ENCODE data around the gene SPOPL. TPM values are rescaled to one million over a fixed set of nuclear protein-coding genes. Genes with fewer than 3 reads are reported as not detected.

The SPOPL gene
- total RNA-seq, 2 experiments from 2014 or later: 15.2 to 15.3 TPM

DNA sequence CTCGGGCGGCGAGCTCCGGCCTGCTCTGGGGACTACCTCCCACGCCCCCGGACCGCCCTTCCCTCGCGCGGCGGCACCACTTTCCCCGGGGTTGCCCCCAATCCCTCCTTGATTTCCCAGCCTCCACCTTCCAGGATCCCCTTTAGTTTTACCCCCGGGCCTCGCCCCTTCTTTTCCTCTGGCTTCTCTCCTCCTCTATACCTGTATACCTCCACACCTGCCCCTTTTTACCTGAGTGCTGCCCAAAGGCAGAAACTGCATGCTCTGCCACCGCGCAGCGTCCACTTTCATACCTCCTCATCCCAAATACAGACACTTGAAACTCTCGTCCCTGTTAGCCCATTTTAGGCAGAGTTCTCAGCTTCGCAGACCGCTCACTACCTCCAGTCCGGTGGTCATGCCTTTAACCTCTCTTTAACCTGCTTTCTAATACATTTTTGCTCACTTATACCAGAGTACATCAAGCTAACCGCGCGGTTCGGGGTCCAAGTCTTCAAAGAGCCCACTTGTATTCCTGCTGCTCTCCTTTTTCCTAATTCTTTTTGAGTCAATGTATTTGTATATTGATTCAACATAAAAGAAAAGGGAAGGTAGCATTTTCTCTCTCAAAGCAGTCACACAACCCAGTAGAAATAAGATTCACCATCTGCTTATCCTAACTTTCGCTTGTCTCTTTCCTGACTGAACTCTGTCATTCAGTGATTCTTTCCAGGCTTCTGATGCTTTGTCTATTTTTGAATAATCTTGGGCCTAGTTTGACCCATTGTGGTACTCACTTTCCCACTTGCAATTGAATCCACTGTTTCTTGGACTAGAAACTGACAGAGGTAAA, 901 bp downstream of the SPOPL start:
- Mint-ChIP-seq H3K27ac (peak overlapping the region; percentile 98), H3K27me3 (no peaks in the 10 kb centered on the region), H3K36me3 (peaks cover 9% of the 10 kb centered on the region), H3K9me3 (ENCODE audit: low read depth) (no peaks in the 10 kb centered on the region), H3K4me1 (peaks cover 28% of the 10 kb centered on the region), H3K4me3 (peak overlapping the region; percentile 97)
- CTCF ChIA-PET: interaction anchor here (1.1 kb wide), 1 partner anchor 12 kb away, joined by 4 read pairs; no protein-coding TSS in a partner anchor
- ATAC-seq (peak; percentile 3), DNase-seq (no peak)

DNA sequence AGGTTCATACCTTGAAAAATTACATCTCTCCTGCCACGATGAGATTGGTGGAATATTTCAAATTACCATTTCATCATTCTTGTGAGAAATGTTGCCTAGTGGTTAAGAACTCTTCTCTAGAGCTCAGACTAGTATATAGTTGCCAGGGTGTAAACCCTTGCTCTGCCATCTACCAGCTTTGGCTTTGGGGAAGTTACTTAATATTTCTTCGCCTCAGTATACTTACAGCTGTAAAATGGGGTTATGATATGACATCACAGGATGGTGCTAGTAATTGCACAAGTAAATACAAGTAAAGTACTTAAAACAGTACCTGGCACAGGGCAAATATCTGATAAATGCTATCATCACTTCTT, 1.5 kb downstream of the SPOPL start:
- H3K4me3 Mint-ChIP-seq: peak overlapping the region; percentile 97
- H3K36me3 Mint-ChIP-seq: peaks cover 9% of the 10 kb centered on the region
- H3K4me1 Mint-ChIP-seq: peaks cover 28% of the 10 kb centered on the region
- no peaks in the 10 kb centered on the region for H3K27me3 Mint-ChIP-seq
- H3K27ac Mint-ChIP-seq: peak overlapping the region; percentile 98
- DNase-seq: no peak
- CTCF ChIA-PET: interaction anchor here (1.1 kb wide), 1 partner anchor 11 kb away, joined by 4 read pairs; no protein-coding TSS in a partner anchor
- peak; percentile 21 for ATAC-seq
- H3K9me3 Mint-ChIP-seq (ENCODE audit: low read depth): no peaks in the 10 kb centered on the region

DNA sequence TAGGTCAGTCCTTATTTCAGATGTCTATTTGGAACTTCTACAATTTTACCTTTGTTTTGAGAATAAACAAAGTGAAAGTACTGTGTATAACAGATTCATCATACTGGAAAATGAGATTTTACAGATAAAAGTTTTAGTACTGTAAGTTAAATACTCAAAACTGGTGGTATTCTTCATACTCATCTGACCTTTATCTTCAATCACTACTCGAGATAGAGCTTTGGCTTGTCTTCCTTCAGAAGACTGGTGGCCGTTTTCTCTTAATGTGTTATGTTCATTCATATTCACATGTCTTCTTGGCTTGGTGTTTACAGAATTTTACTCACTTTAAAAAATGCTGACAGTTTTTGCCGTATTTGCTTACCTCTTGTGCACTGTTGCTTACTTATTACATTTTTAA, 2.1 kb downstream of the SPOPL start:
- Mint-ChIP-seq H3K4me3 (peak overlapping the region; percentile 97), H3K27ac (peak overlapping the region; percentile 25), H3K9me3 (ENCODE audit: low read depth) (no peaks in the 10 kb centered on the region), H3K27me3 (no peaks in the 10 kb centered on the region), H3K36me3 (peaks cover 9% of the 10 kb centered on the region), H3K4me1 (peaks cover 28% of the 10 kb centered on the region)
- DNase-seq (no peak), ATAC-seq (no peak)
- CTCF ChIA-PET: interaction anchor here (1.1 kb wide), 1 partner anchor 11 kb away, joined by 4 read pairs; no protein-coding TSS in a partner anchor

DNA sequence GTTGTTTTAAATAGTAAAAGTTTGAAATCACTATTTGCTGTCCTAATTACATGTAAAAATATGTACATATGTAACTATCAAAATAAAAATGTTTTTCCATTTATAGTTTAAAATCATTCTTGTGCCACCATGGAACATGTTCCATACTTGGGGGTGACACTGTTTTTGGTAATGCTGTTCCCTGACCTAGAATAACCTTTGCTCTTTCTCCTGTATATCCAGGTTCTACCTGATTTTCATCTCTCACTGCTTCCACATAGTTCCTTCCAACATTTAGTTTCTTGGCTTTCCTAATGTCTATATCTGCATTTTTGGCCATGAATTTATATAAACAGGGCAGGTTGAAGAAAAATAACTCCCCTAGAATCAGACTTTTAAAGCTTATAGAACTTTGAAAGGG, 2.5 kb downstream of the SPOPL start:
- CTCF ChIA-PET: no interaction called here
- Mint-ChIP-seq H3K4me1 (peaks cover 28% of the 10 kb centered on the region), H3K27ac (no peak overlapping the region), H3K27me3 (no peaks in the 10 kb centered on the region), H3K36me3 (peaks cover 9% of the 10 kb centered on the region), H3K4me3 (peak overlapping the region; percentile 97), H3K9me3 (ENCODE audit: low read depth) (no peaks in the 10 kb centered on the region)
- no peak for DNase-seq
- ATAC-seq: no peak

DNA sequence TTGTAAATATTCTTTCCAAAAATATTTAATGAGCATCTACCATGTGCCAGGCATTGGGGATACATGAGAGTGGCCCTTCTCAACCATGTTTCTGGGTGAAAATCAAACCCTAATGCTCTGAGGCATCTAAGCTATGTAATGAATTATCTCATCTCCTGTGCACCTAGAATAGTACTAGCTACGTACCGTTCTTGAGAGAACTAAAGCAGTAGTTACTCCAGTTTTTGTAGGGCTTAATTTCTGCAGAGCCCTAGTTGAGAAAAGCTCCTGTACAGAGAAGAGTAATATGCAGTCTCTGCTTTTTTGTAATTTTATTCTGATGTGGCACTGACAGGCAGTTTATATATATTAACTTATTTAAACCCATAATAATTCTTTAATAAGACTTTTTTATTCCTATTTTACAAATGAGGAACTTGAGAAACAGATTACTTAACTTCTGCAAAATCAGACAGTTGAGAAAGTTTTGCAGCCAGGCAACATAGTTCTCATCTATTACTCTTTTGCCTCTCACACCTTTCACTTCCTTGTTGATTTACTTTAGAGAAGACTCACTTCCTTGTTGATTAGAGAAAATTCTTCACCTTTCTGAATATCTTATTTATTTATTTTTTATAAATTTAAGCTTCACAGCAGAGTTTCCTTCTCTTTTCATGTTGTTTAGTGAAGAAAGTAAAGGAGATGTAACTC, 3.1 kb downstream of the SPOPL start:
- H3K27ac Mint-ChIP-seq: no peak overlapping the region
- ATAC-seq (no peak), DNase-seq (no peak)
- no peak overlapping the region for H3K4me3 Mint-ChIP-seq
- peaks cover 28% of the 10 kb centered on the region for H3K4me1 Mint-ChIP-seq
- CTCF ChIA-PET: no interaction called here
- H3K36me3 Mint-ChIP-seq: peaks cover 11% of the 10 kb centered on the region
- H3K9me3 Mint-ChIP-seq (ENCODE audit: low read depth): no peaks in the 10 kb centered on the region
- H3K27me3 Mint-ChIP-seq: no peaks in the 10 kb centered on the region

DNA sequence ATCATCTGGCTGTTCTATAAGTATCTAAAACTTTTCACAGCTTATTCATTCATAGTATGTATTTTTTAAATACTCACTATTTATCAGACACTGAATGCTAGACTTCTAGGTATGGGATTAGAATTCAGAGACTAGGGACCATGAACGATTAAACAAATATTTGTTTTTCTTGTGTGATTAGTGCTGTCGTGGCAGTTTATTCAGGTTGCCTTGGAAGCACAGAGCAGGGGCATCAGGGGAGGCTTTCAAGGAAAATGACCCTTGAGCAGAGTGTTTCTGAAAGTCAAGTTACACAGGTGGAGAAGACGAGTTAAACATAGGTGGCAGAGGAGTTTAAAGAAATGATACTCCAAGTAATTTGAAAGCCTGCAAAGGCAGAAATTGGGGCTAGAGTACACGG, 5.7 kb downstream of the SPOPL start:
- Mint-ChIP-seq H3K27ac (no peak overlapping the region), H3K4me1 (peaks cover 22% of the 10 kb centered on the region), H3K27me3 (no peaks in the 10 kb centered on the region), H3K36me3 (peaks cover 19% of the 10 kb centered on the region), H3K9me3 (ENCODE audit: low read depth) (no peaks in the 10 kb centered on the region), H3K4me3 (no peak overlapping the region)
- ATAC-seq (no peak), DNase-seq (no peak)
- CTCF ChIA-PET: no interaction called here

DNA sequence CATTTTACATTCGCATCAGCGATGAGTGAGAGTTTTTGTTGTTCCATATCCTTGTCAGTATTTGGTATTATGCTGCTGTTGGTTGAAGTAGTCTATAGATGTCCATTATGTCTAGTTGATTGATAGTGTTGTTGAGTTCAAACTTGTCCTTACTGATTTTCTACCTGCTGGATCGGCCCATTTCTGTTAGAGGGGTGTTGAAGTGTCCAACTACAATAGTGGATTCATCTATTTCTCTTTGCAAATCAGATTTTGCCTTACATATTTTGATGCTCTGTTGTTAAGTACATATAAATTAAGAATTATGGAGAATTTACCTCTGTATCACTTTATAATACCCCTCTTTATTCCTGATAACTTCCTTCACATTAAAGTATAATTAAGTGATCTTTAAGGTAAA, 8.7 kb downstream of the SPOPL start:
- H3K27ac Mint-ChIP-seq: no peak overlapping the region
- DNase-seq (no peak), ATAC-seq (no peak)
- H3K4me3 Mint-ChIP-seq: no peak overlapping the region
- CTCF ChIA-PET: no interaction called here
- no peaks in the 10 kb centered on the region for H3K27me3 Mint-ChIP-seq
- H3K36me3 Mint-ChIP-seq: peaks cover 21% of the 10 kb centered on the region
- H3K9me3 Mint-ChIP-seq (ENCODE audit: low read depth): peaks cover 2% of the 10 kb centered on the region
- peaks cover 7% of the 10 kb centered on the region for H3K4me1 Mint-ChIP-seq

GRCh38 chr2:138512672-138513071, 11.1 kb downstream of the SPOPL start:
- no peak overlapping the region for H3K4me3 Mint-ChIP-seq
- DNase-seq (no peak), ATAC-seq (no peak)
- CTCF ChIA-PET: no interaction called here
- H3K27me3 Mint-ChIP-seq: no peaks in the 10 kb centered on the region
- peaks cover 20% of the 10 kb centered on the region for H3K36me3 Mint-ChIP-seq
- peaks cover 4% of the 10 kb centered on the region for H3K9me3 Mint-ChIP-seq (ENCODE audit: low read depth)
- peaks cover 12% of the 10 kb centered on the region for H3K4me1 Mint-ChIP-seq
- no peak overlapping the region for H3K27ac Mint-ChIP-seq

DNA sequence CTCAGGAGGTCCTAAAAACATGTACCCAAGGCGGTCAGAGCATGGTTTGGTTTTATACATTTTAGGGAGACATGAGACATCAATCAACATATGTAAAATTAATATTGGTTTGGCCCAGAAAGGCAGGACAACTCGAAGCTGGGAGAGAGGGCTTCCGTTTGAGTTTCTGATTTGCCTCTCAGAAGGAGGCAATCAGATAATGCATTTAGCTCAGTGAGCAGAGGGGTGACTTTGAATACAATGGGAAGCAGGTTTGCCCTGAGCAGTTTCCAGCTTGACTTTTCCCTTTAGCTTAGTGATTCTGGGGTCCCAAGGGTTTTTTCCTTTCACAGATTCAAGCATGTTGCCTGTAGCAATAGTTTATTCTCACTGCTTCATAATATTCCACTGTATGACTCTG, 12.6 kb downstream of the SPOPL start:
- no peak overlapping the region for H3K27ac Mint-ChIP-seq
- no peak overlapping the region for H3K4me3 Mint-ChIP-seq
- DNase-seq (no peak), ATAC-seq (no peak)
- peaks cover 12% of the 10 kb centered on the region for H3K4me1 Mint-ChIP-seq
- CTCF ChIA-PET: interaction anchor here (1.8 kb wide), 1 partner anchor 11 kb away, joined by 4 read pairs; no protein-coding TSS in a partner anchor
- peaks cover 4% of the 10 kb centered on the region for H3K9me3 Mint-ChIP-seq (ENCODE audit: low read depth)
- peaks cover 20% of the 10 kb centered on the region for H3K36me3 Mint-ChIP-seq
- H3K27me3 Mint-ChIP-seq: no peaks in the 10 kb centered on the region

- CTCF ChIA-PET: interaction anchor here (1.8 kb wide), 1 partner anchor 12 kb away, joined by 4 read pairs; no protein-coding TSS in a partner anchor
- Mint-ChIP-seq H3K27me3 (no peaks in the 10 kb centered on the region), H3K4me1 (peaks cover 12% of the 10 kb centered on the region), H3K4me3 (no peak overlapping the region), H3K27ac (no peak overlapping the region), H3K9me3 (ENCODE audit: low read depth) (peaks cover 4% of the 10 kb centered on the region), H3K36me3 (peaks cover 17% of the 10 kb centered on the region)
- no peak for ATAC-seq
- no peak for DNase-seq
Observed at GRCh38 chr2:138515092-138515491, 13.5 kb downstream of the SPOPL start.

DNA sequence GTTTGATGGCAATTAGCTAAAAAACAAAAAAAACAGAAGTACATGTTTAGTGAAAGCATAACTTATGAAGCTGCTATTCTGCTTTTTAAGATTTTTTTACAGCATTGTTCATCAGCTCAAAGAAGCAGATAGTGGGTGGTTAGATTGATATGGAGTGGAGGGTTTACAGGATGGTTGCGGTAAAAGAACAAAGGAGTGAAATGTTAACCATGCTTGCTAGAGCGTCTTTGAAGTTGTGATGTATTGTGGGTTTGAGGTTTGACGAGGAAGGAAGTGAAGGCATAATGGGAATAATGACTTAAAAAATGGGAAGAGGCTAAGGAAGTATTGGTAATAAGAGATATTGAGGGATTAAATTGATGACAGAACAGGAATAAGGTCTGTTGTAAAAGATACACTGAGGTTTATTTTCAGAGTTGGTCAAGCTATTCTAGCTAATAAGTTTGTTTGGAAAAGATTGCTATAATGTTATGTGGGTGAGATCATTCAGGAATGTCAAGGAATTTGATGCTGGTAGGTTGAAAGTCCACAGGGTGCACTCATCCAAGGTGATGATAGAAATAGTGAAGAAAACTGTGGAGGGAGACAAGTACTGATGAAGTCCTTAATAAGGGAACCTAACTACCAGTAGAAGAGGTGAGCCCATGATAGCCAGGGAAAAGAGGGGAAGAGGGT, 14.6 kb downstream of the SPOPL start:
- Mint-ChIP-seq H3K4me1 (peaks cover 12% of the 10 kb centered on the region), H3K27me3 (no peaks in the 10 kb centered on the region), H3K36me3 (peaks cover 12% of the 10 kb centered on the region), H3K4me3 (no peak overlapping the region), H3K9me3 (ENCODE audit: low read depth) (peaks cover 4% of the 10 kb centered on the region), H3K27ac (no peak overlapping the region)
- ATAC-seq (no peak), DNase-seq (no peak)
- CTCF ChIA-PET: no interaction called here

DNA sequence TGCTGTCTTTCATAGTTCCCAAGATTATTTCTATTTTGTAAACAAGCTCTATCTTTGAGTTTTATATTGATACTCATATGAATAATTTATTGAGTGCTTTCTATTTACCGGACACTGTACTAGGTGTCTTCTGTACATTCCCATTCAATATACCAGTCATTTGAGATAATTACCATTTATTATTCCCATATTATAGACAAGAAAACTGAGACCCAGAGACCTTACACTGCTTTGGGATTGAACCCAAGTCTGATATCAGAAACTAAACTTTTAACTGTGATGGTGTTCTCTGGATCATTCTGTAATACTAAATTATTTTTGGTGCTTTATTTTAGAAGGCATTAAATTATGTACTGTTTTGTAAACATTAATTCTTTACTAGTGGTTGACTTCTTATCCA, 17.3 kb downstream of the SPOPL start:
- H3K27ac Mint-ChIP-seq: no peak overlapping the region
- CTCF ChIA-PET: no interaction called here
- ATAC-seq: no peak

DNA sequence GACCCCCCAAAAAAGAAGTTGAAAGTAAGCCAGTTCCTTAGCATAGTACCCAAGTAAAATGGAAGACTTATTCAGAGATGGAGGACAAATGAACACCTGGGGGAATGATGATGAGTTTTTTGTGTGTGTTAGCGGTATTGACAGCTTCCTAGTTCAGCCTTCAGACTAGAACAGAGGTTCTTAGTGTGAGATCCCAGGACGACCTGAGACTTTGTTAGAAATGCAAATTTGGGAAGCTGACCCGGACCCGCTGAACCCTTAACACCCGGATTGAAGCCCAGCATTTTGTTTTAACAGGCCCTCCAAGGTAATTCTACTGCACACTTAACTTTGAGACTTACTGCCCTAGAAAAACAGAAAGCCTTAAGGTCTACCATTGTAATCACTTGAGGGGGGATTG, 20.3 kb downstream of the SPOPL start:
- Mint-ChIP-seq H3K4me1 (peaks cover 23% of the 10 kb centered on the region), H3K27me3 (no peaks in the 10 kb centered on the region)

More for the DNA sequence above, 17.3 kb downstream of the SPOPL start:
- Mint-ChIP-seq H3K27me3 (no peaks in the 10 kb centered on the region), H3K9me3 (ENCODE audit: low read depth) (peaks cover 2% of the 10 kb centered on the region), H3K36me3 (peaks cover 20% of the 10 kb centered on the region), H3K4me1 (peaks cover 25% of the 10 kb centered on the region), H3K4me3 (no peak overlapping the region)
- DNase-seq: no peak

More for the DNA sequence above, 20.3 kb downstream of the SPOPL start:
- DNase-seq (no peak), ATAC-seq (no peak)
- CTCF ChIA-PET: no interaction called here
- H3K4me3 Mint-ChIP-seq: no peak overlapping the region
- peaks cover 10% of the 10 kb centered on the region for H3K9me3 Mint-ChIP-seq (ENCODE audit: low read depth)
- peaks cover 32% of the 10 kb centered on the region for H3K36me3 Mint-ChIP-seq
- H3K27ac Mint-ChIP-seq: no peak overlapping the region
